K562 (cell line): ENCODE data around the gene TRIM24. TPM values are rescaled to one million over a fixed set of nuclear protein-coding genes. Genes with fewer than 3 reads are reported as not detected.
A peak's percentile ranks its signal among the peaks of the same experiment; 100 is the strongest.
"Not testable (repeated sequence)": the region's sequence is repeated elsewhere in the genome, so short reads cannot be mapped to it uniquely, and the experiment has no call there.

Experiments used
- ATAC-seq: fragments of 200-7000 bp; cut with Tn5 transposase; 3 replicates; pipeline ENCODE4 v1.9.1; 2020; ENCODE audit warnings: moderate library complexity
- BruUV-seq: library from RNA; stranded (reverse); fragments of 400-500 nt; replicated peaks from 2 replicates; lab custom pipeline; 2021; lab: Mats Ljungman, UMichigan
- CTCF ChIA-PET: fragments of 300-600 bp; formaldehyde crosslinking; extraction: SDS; loops from one replicate; lab custom pipeline; 2021; ENCODE audit warnings: low intra/inter-chr PET ratio; lab: Yijun Ruan, JAX
- POLR2A ChIA-PET: fragments of 300-600, 350-650 bp; sonication (Branson Sonifier 250); formaldehyde crosslinking; extraction: SDS; loops from one replicate; lab custom pipeline; 2021; ENCODE audit warnings: antibody characterized with exemption, inconsistent platforms; lab: Yijun Ruan, JAX
- DNase-seq, 4 experiments: peaks; one replicate each; pipeline versions ENCODE4 v3.0.0 to v3.0.0-alpha.2; 2011 to 2018; ENCODE audit warnings: low spot score in 3 of 4, mixed read lengths in 3 of 4; ENCODE audit errors: extremely low read depth in 1 of 4
- FAIRE-seq: peaks from 2 replicates; lab custom pipeline; 2011; peaks lifted over from hg19 to GRCh38; lab: Jason Lieb, UNC
- H2AFZ ChIP-seq: 2 replicates; pipeline ENCODE4 v1.6.0; 2011; ENCODE audit warnings: low read depth, low read length, control low read depth, inconsistent platforms
- H3K27ac ChIP-seq: fragments of 200-600 bp; 3 replicates; pipeline ENCODE4 v1.8.0; 2011; ENCODE audit warnings: low read depth, mild to moderate bottlenecking, control low read depth, inconsistent platforms, low read length, moderate library complexity, mixed read lengths; ENCODE audit errors: extremely low read depth
- H3K27me3 ChIP-seq, 2 experiments: fragments of 300-600 bp in 1 of 2; 2 replicates in 1 of 2; 3 replicates in 1 of 2; pipeline versions ENCODE4 v1.6.0 to v1.8.0; 2011; ENCODE audit warnings: inconsistent platforms in 2 of 2, low read length in 2 of 2, mild to moderate bottlenecking in 1 of 2, mixed read lengths in 1 of 2, moderate library complexity in 1 of 2; ENCODE audit not compliant: control insufficient read depth in 2 of 2, insufficient read depth in 2 of 2
- H3K36me3 ChIP-seq: fragments of 300-600 bp; 3 replicates; pipeline ENCODE4 v1.8.0; 2011; ENCODE audit warnings: mild to moderate bottlenecking, low read length, inconsistent platforms; ENCODE audit not compliant: control insufficient read depth, insufficient read depth
- H3K4me1 ChIP-seq, 2 experiments: fragments of 200-600 bp in 1 of 2; replicated peaks in 1 of 2; 2 replicates in 1 of 2; 3 replicates in 1 of 2; pipeline versions ENCODE4 v1.5.1 to v1.8.0; 2011; ENCODE audit warnings: inconsistent platforms in 2 of 2, low read length in 2 of 2, mild to moderate bottlenecking in 1 of 2, mixed read lengths in 1 of 2, moderate library complexity in 1 of 2; ENCODE audit not compliant: control insufficient read depth in 2 of 2, insufficient read depth in 2 of 2
- H3K4me2 ChIP-seq: 2 replicates; pipeline ENCODE4 v1.6.1; 2011; ENCODE audit warnings: low read length, control low read depth, inconsistent platforms, mixed read lengths; ENCODE audit not compliant: insufficient read depth
- H3K4me3 ChIP-seq: fragments of 200-600 bp; sonication (generic), shearing (Covaris generic); 2 replicates; pipeline ENCODE4 v1.5.1; 2016; ENCODE audit warnings: control low read depth, inconsistent platforms
- H3K79me2 ChIP-seq: fragments of 200-600 bp; 3 replicates; pipeline ENCODE4 v1.8.0; 2011; ENCODE audit warnings: low read length, inconsistent platforms; ENCODE audit not compliant: control insufficient read depth, insufficient read depth
- H3K9ac ChIP-seq, 2 experiments: 2 replicates each; pipeline versions ENCODE4 v1.6.0 to v1.6.1; 2011; ENCODE audit warnings: low read depth in 2 of 2, low read length in 2 of 2, control low read depth in 1 of 2, inconsistent platforms in 1 of 2, mild to moderate bottlenecking in 1 of 2, mixed read lengths in 1 of 2; ENCODE audit not compliant: insufficient read depth in 1 of 2
- H3K9me1 ChIP-seq: one replicate; pipeline ENCODE4 v1.6.0; 2011; ENCODE audit warnings: inconsistent platforms, mild to moderate bottlenecking, low read length, moderate library complexity; ENCODE audit not compliant: control insufficient read depth, insufficient read depth
- H3K9me3 ChIP-seq: replicated peaks from 2 replicates; pipeline ENCODE4 v1.5.1; 2011; ENCODE audit warnings: low read depth, low read length, inconsistent platforms; ENCODE audit not compliant: control insufficient read depth, insufficient read depth
- H4K20me1 ChIP-seq: replicated peaks from 2 replicates; pipeline ENCODE4 v1.6.1; 2011; ENCODE audit warnings: low read length, inconsistent platforms, mixed read lengths; ENCODE audit not compliant: control insufficient read depth, insufficient read depth
- DPF2 ChIP-seq: fragments of 450-650 bp; IDR thresholded peaks from 2 replicates; pipeline ENCODE4 v1.6.1; 2016
- EP300 ChIP-seq: IDR thresholded peaks from 2 replicates; pipeline ENCODE4 v1.6.1; 2012; ENCODE audit warnings: low read length, improper control_type of control experiment
- NCOA4 ChIP-seq: fragments of 450-650 bp; IDR thresholded peaks from 2 replicates; pipeline ENCODE4 v1.6.1; 2018; ENCODE audit warnings: mild to moderate bottlenecking; ENCODE audit not compliant: partially characterized antibody
- STAT5A ChIP-seq: IDR thresholded peaks from 2 replicates; pipeline ENCODE4 v1.6.1; 2012; ENCODE audit warnings: low read length, inconsistent platforms, borderline replicate concordance
- U2AF1 ChIP-seq: fragments of 200-400 bp; formaldehyde crosslinking; optimal IDR thresholded peaks from 2 replicates; pipeline ENCODE3; 2017; ENCODE audit warnings: mild to moderate bottlenecking, low read depth, low read length, moderate library complexity
- ZBTB34 ChIP-seq: fragments of 250-450 bp; sonication (Bioruptor Pico); IDR thresholded peaks from 2 replicates; pipeline ENCODE4 v1.8.0; 2021; ENCODE audit warnings: mild to moderate bottlenecking, moderate library complexity
- WGBS: fragments of 100-300 bp; shearing (Covaris generic); methylation state at CpG from one replicate; pipeline ENCODE4 v1.1.6; 2016; ENCODE audit warnings: low coverage, mixed read lengths; ENCODE audit not compliant: insufficient coverage; ENCODE audit errors: missing lambda C conversion rate; 5-methylcytosine and 5-hydroxymethylcytosine counted together
- in situ Hi-C: fragments of 300-500 bp; cut with MboI; formaldehyde crosslinking; loops from 4 replicates; pipeline ENCODE4 v1.15.0; 2018; ENCODE audit warnings: inconsistent platforms, mixed read lengths
- intact Hi-C: fragments of 100-400 bp; cut with micrococcal nuclease; formaldehyde crosslinking; loops from 2 replicates; pipeline ENCODE4 v1.14.2; 2022
- polyA plus RNA-seq, 8 experiments: library from polyadenylated mRNA; depleted of rRNA in 4 of 8; stranded (reverse) in 5 of 8; unstranded in 3 of 8; fragments of >200 nt; fragmentation: Nextera tagmentation in 2 of 8; fragmentation: Illumina TruSeq in 1 of 8; extraction: Ambion mirVana in 2 of 8; extraction: Trizol in 1 of 8; gene quantifications; 2 replicates each; pipeline versions ENCODE4 v1.2.1 to v1.2.3, GENCODE V29; 2011 to 2014; ENCODE audit warnings: inconsistent platforms in 1 of 8, missing spikeins in 1 of 8
- total RNA-seq, 7 experiments: library from RNA; depleted of rRNA in 6 of 7; stranded (reverse); fragments of >200 nt in 6 of 7; fragmentation: Illumina TruSeq in 2 of 7; extraction: Trizol in 2 of 7; gene quantifications; 2 replicates each; pipeline versions ENCODE4 v1.2.1 to v1.2.3, GENCODE V29; 2011 to 2021; ENCODE audit warnings: low replicate concordance in 1 of 7

Gene TRIM24
- total and polyA plus RNA-seq, 9 of the 15 experiments (the other 6 are each of a cell fraction or from before 2014, with no cell fraction given), result 13.4 to 74.0 (median 41.7) TPM

GRCh38 chr7:138527746-138528223 is 67.7 kb downstream of the TRIM24 start (continued):
- 0 out of 2 replicates have a peak, but pooled peaks have one; percentile 43 for TF ChIP-seq ZBTB34
- TF ChIP-seq STAT5A, result peak; percentile 63
- TF ChIP-seq NCOA4, result no peak
- peak; percentile 83 for TF ChIP-seq DPF2
- peak; percentile 20 for TF ChIP-seq EP300
- no peak for TF ChIP-seq U2AF1

GRCh38 chr7:138536833-138537232 is 76.8 kb downstream of the TRIM24 start:
- CTCF ChIA-PET, POLR2A ChIA-PET, BruUV-seq: not testable (repeated sequence)

More at GRCh38 chr7:138536833-138537232, 76.8 kb downstream of the TRIM24 start:
- H2AFZ ChIP-seq, intact Hi-C loops, ATAC-seq, in situ Hi-C loops, H3K27ac ChIP-seq, H3K4me1 ChIP-seq, H3K9ac ChIP-seq, H3K4me3 ChIP-seq, DNase-seq, H3K79me2 ChIP-seq, H3K9me3 ChIP-seq, FAIRE-seq, H3K4me2 ChIP-seq, H4K20me1 ChIP-seq, H3K9me1 ChIP-seq, H3K27me3 ChIP-seq: not testable (repeated sequence)
- peaks cover 42% of the 10 kb centered on the region for H3K36me3 ChIP-seq
- WGBS, result 90% methylated on average over 17 of the region's 20 CpGs
